GM18502 (cell line): ENCODE measurements around the gene CDH11.

ENCODE experiments used
- ATAC-seq: cut with Tn5 transposase; IDR thresholded peaks from one replicate; pipeline ENCODE4 v1.9.1; 2021; ENCODE audit warnings: mild to moderate bottlenecking; ENCODE audit not compliant: unreplicated experiment, poor library complexity

The CDH11 gene

GRCh38 chr16:65118871-65119270, 3.0 kb downstream of the CDH11 start:
- no peak for ATAC-seq

DNA sequence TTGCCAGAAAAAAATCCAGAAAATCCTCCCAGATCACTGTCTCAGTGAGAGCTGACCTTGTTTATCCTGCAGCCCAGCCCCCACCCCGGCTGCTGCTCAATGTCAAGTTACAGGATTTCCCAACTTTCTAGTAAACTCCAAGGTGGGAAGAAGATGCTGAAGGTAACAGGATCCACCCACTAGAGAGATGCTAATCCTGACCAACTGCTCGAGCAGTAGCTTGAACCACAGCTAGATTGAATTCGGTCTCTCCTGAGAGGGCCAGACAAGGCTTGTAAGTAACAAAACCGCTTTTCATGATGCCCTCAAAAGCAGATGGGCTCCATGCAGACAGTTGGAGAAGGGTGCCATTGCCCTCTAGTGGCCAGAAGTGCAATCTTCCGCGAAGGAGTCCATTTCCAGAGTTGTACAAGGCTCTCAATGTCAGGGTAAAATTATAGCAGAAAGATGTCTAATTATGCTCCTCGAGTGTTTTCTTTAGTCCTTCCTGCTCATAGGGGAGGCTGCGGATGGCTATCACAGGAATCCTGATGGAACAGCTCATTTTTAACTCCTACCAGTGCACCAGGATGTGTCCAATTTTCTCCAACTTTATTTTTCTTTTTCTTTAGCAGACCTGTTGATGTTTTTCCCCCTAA, 3.9 kb downstream of the CDH11 start:
- ATAC-seq, result peak; percentile 88

DNA sequence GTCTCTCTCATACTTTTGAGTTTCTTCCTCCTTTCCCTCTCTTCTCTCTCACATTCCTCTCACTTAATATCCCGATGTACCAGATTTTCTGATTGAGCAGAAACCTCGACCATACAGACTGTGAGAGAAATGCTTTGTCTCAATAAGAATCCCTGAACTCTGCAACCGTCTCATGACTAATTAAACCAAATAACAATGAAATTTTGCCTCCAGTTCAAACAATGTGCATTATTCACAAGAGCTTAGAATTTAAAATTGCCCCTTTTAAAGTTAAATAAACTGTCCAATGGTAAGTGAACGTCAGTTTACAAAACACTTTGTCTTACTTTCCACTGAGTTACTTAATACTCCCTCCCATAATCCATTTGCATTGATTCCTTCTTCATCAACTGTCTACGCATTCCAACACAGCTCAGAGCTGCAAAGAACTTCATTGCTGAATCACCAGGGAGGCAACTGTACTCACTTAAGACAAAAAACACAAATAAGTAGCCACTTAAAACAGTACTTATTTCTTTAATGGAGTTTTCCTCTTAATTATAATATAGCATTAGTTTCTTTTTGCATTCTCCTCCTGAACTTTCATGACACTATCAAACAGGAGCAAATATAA, 4.9 kb downstream of the CDH11 start:
- ATAC-seq, result no peak

- no peak for ATAC-seq
Observed at GRCh38 chr16:65116216-65116615, 5.6 kb downstream of the CDH11 start.

DNA sequence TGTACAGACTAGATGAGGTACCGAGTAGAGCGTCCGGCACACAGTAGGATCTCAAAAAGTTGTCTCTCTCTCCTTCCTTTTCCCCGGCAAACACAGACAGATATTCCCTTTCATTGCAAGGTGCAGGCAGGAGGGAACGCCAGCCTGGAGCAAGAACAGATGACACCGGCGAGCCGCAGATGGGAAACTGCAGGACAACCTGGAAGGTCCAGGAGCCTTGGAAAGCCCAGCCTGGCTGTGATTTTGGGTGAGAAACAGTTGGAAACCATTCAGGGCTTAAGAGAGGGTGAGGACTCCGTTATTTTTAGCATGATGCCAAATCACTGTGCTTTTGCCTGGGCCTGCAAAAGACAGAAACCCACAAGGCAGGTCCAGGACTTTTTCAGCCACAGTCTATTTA, 7.3 kb downstream of the CDH11 start:
- ATAC-seq, result no peak

GRCh38 chr16:65113441-65113840, 8.4 kb downstream of the CDH11 start:
- ATAC-seq, result no peak

GRCh38 chr16:65111306-65111705, 10.6 kb downstream of the CDH11 start:
- no peak for ATAC-seq

- no peak for ATAC-seq
Observed at GRCh38 chr16:65106757-65107156, 15.1 kb downstream of the CDH11 start.

DNA sequence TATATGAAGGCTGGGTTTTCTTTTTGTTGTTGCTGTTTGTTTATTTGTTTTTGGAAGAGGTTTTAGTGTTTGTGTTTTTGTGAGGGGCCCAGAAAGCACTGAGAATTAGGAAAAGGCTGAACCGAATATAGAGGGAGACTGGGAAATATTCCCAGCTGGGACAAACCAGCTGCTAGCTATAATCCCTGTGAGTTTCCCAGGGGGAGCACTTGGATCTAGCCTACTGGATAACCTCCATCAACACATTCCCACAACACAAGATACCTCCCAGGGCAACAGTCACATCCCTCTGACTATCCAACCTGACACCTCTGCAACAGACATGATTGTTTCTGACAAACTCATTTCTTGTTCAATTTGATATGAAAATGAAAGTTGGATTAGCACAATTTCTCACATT, 16.7 kb downstream of the CDH11 start:
- no peak for ATAC-seq

- no peak for ATAC-seq
Observed at GRCh38 chr16:65104471-65104870, 17.4 kb downstream of the CDH11 start.

DNA sequence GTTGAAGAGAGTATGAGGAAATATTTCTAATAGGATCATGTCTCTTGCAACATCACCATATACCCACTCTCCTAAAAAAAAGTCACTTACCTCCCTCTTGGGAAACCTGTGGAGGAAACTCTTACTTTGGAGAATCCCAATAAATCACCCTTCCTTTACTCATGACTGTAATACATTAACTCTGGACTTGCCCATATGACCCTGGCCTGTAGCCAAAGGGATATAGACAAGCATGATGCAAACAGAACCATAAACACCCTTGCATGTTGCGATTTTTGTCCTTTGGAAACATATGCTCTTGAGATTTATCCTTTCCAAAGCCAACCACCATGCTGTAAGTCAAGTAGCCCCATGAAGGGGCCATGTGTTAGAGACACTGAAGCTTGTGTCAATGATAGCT, 19.5 kb downstream of the CDH11 start:
- ATAC-seq, result no peak

DNA sequence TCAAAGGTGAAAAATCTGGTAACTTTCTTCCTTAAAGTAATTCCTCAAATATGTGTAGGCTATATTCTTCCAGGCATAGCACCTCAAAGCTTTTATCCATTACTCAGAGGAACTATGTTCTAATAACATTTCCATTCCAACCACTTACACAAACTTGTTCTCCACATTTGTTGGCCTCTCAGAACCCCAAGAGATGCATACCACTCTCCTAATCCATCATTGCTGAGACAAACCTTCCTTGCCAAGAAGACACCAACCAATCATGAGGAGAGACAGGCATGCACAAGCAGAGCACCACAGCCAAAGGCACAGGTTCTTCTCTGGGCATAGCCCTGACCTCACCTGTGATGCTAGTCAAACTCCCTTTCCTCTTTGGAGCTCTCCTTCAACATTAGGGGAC, 20.9 kb downstream of the CDH11 start:
- no peak for ATAC-seq

DNA sequence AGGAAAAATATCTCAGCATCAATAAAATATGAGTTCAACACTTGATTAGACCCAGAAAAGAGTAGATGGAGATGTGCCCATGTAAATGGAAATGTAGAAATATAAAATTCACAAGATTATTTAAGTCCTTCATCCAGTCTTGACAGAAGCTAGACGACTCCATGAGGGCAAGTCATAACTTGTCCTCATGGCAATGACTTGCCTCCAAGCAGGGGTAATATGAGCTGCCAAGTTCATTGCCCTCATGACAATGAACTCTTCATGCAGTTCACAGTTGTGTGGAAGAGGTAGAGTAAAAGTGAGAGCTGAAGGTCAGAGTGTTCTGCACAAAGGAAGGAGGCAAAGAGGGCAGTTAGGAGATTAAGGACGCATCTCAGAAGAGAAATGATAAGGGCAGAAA, 22.3 kb downstream of the CDH11 start:
- ATAC-seq, result no peak

DNA sequence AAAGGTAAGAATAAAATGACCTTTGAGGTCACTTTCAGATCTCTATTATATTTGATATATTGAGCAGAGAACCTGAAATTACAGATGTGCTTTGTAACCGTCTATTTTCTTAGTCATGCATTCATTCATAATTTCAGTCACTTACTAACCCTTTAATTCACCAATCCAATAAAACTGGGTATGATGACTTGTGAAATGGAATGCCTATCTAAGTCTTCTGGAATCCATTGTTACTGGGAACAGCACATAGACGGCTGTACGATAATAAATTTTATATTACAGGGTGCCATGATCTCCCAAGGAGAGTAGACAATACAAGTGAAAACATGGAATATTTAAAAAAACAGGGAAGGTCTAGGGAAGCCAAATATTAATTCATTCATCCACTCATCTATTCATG, 22.9 kb downstream of the CDH11 start:
- no peak for ATAC-seq

DNA sequence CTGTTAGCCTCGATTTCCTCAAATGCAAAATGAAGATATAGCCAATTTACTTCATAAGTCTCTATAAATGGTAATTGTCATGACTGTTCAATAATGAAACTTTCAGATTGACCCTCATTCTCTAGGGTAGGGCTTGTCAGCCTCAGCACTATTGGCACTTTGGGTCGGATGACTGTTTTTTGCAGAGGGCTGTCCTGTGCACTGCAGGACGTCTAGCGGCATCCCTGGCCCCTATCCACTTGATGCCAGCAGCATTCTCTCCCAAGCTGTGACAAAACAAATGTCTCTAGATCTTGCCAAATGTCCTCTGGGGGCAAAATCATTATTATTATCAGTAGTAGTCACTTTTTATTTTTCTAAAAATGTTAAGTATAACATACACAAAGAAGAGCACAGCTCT, 24.6 kb downstream of the CDH11 start:
- no peak for ATAC-seq

DNA sequence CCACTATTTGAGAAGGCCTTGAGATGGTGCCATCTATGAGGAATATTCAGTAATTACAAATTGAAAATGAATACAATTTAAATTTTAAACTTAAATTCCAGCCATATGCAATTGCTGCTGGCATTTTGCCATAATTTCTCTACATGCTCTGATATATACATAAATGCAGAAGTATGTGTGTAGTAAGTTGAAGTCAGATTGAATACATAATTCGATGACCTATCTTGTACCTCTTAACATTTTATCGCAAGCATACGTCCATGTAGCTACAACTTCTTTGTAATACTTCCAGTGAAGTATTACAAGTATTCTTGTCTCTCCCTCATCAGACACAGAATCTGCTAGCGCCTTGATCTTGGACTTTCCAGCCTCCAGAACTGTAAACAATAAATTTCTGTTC, 26.0 kb downstream of the CDH11 start:
- no peak for ATAC-seq

DNA sequence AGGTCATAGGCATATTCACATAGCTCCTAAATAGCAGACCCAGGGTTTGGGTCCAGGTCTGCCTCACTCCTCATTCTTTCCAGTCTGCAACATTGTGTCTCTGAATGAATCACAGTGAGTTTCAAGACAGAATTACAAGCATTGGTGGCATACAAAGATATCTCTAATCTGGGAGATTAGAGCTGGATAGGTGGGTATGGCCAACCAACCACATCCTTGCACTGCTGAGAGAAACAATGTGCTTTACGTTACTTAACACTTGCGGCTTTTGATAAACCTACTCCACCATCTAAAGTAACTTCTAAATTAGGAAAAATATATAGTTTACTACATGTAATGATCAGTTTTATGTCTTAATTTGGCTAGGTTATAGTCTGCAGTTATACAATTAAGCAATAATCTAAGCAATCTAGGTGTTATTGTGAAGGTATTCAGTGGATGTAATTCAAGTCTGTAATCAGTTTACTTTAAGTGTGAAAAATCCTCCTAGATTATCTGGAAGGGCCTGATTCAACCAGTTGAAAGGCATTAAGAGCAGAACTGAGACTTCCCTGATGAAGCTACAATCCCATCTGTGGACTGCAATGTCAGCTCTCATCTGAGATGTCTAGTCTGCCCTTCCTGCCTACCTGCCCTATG, 26.7 kb downstream of the CDH11 start:
- ATAC-seq, result no peak

DNA sequence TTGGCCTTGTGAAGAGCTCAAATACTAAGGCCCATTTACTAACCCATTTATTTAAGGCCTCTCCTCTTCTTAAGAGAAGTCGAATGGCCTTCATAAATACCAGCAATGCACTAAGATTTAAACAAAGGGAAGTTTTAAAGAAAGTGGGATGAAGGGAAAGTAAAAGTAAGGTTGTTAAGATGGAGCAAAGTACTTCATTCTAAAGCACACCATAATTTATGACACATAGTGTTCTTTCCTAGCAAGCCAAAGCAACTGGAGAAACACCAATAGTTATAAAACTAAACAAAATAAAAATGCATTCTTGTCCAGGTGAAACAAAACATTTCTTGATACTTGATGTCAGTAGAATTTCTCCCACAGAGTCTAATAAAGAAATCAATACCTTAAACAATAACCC, 27.9 kb downstream of the CDH11 start:
- ATAC-seq, result no peak

DNA sequence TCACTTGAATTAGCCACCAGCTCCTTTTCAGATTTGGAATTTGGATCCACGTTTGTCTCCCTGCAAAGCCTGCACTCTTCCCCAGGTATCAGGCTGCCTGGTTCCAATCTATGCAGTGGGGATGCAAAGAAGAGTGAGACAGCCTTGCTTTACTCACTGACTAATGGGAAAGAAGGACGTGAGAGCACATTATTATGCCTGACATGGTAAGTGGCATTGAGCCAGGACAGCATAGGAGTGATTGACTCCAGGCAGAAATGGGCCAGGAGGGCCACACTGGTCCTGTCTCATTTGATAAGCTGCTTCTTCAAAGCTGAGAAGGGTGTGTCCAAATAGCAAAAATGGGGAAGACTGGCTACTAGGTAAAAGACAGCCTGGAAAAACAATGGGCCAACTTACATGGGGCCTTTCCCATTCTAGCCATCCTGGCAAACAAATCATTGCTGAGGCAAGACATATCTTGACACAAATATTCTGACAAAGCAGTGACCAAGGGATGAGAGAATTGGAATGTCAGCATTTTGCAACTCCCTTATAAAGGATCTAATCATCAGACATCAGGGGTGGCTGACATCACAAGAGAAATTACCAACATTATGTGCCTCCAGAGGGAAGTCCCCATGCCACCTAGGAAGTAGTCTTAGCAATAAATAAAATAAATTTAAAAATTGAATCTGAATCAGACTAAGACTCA, 38.6 kb downstream of the CDH11 start:
- ATAC-seq, result no peak

DNA sequence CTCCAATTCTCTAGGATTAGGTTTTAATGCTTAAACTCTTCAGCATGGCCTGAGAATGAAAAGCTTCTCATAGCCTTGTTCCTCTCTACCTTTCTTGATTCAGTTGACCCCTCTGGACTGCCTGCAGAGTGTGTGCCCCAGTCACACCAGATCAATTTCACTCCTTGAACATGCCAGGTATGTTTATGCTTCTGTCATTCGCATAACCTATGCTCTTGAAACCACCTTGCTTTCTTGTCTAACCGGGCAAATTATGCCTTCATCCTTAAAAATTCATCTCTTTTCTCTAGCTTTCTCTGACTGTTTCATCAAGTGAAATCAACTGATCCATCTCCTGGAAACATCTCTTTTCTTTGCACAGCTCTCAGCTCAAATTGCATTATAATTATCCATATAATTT, 42.3 kb downstream of the CDH11 start:
- no peak for ATAC-seq

GRCh38 chr16:65077181-65077580, 44.7 kb downstream of the CDH11 start:
- no peak for ATAC-seq
